ENCODE measurements around the gene PITPNM3. TPM values are rescaled to one million over a fixed set of nuclear protein-coding genes. Genes with fewer than 3 reads are reported as not detected.

PITPNM3 gene
- total and polyA plus RNA-seq, 2 experiments from 2014 or later: 1.0 to 1.5 TPM

GRCh38 chr17:6577686-6578263 lies 21.4 kb upstream of the PITPNM3 start (continued):
- TF ChIP-seq ZNF462 (CRISPR knock-in tag; IDR thresholded peaks at IDR 0.05): no peak

- Histone ChIP-seq H3K27me3 (ENCODE audit: insufficient read depth) (no peaks in the 10 kb centered on the region), H3K36me3 (ENCODE audit: insufficient read depth) (0 out of 2 replicates have a peak, but pooled peaks cover 3% of the 10 kb centered on the region), H3K4me1 (ENCODE audit: insufficient read depth) (peaks cover 10% of the 10 kb centered on the region; the same call in 1 of the 2 replicates), H3K9me2 (ENCODE audit: insufficient read depth) (no peaks in the 10 kb centered on the region), H2AFZ (no peak overlapping the region), H3F3A (replicated peaks; ENCODE audit: low read depth) (no peaks in the 10 kb centered on the region), H3K27ac (ENCODE audit: low read depth) (no peak overlapping the region), H3K4me3 (no peak overlapping the region), H3K79me2 (replicated peaks; ENCODE audit: insufficient read depth) (no peaks in the 10 kb centered on the region), H4K20me1 (replicated peaks; ENCODE audit: insufficient read depth) (no peaks in the 10 kb centered on the region; the same call in 1 of the 2 replicates), H3K4me2 (no peak overlapping the region)
- Mint-ChIP-seq H3K27me3 (ENCODE audit: insufficient read depth, low read depth, poor library complexity) (peaks cover 5% of the 10 kb centered on the region), H3K4me3 (no peak overlapping the region), H3K36me3 (ENCODE audit: low read depth) (peaks cover 33% of the 10 kb centered on the region), H3K9me3 (no peaks in the 10 kb centered on the region; the same call in 2 of the 3 replicates), H3K27ac (peak overlapping the region; percentile 90), H3K4me1 (peaks cover 29% of the 10 kb centered on the region)
- no peak for DNase-seq (ENCODE audit: low spot score)
- ATAC-seq: no peak
- no peak for TF ChIP-seq CREB1 (CRISPR knock-in tag; IDR thresholded peaks at IDR 0.05; ENCODE audit: low read depth)
- no peak for TF ChIP-seq ETS1 (IDR thresholded peaks at IDR 0.05)
- TF ChIP-seq STAT1 (IDR thresholded peaks at IDR 0.05; ENCODE audit: unreplicated experiment): no peak
- TF ChIP-seq REST (IDR thresholded peaks at IDR 0.05; ENCODE audit: unreplicated experiment): no peak
- no peak for TF ChIP-seq CTCF (conservative IDR thresholded peaks at IDR 0.05; ENCODE audit: low read depth in 2 of 2)
These were observed 19.9 kb upstream of the PITPNM3 start for GRCh38 chr17:6576038-6576785.
